ENCODE measurements around the gene VCL. TPM values are rescaled to one million over a fixed set of nuclear protein-coding genes. Genes with fewer than 3 reads are reported as not detected.

VCL gene
- total RNA-seq, 2 experiments from 2014 or later: 19.8 to 28.4 TPM

DNA sequence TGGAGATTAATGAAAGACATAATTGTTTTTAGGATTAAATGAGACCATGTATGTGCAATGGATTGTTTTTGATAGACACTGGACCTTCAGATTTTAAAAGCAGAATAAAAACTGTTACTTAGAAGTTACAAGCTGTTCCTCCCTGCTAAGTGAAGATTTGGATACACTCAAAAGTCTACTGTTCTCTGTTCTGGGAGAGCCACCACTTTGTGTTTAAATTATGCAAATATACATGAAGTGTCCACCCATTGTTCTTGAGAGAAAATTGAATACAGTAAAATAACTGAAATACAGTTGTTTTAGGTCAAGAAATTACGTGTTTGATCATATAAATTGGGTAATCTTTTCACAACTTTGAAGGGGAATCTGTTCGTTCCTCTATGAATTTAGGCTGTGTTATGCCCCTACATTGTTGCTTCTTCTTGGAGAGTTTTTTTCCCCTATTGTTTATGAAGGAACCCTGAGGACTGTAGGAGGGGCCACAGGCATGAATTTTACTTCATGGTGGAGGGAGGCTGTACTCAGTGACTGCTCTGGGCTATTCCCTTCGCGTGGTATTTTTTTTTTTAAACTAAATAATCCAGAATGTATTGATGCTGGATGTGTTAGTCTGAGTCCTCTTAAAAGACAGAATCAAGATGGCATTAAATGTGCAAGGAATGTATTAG is 18.6 kb upstream of the VCL start:
- no peak for DNase-seq
- peaks cover 5% of the 10 kb centered on the region for H3K9me3 Mint-ChIP-seq (ENCODE audit: low read depth)
- no peak overlapping the region for H3K27ac Mint-ChIP-seq
- peaks cover 18% of the 10 kb centered on the region for H3K4me1 Mint-ChIP-seq
- H3K36me3 Mint-ChIP-seq: peaks cover 3% of the 10 kb centered on the region
- CTCF ChIA-PET: interaction anchor here (0.7 to 1.2 kb wide), 2 partner anchors 17 to 18 kb away, joined by 3 read pairs; no protein-coding TSS in a partner anchor
- peaks cover 49% of the 10 kb centered on the region for H3K27me3 Mint-ChIP-seq
- no peak for ATAC-seq
- no peak overlapping the region for H3K4me3 Mint-ChIP-seq

- no peak overlapping the region for H3K27ac Mint-ChIP-seq
- DNase-seq (no peak), ATAC-seq (no peak)
- no peak overlapping the region for H3K4me3 Mint-ChIP-seq
- CTCF ChIA-PET: interaction anchor here (1.5 kb wide), 1 partner anchor 23 kb away, joined by 3 read pairs; no protein-coding TSS in a partner anchor
- peaks cover 5% of the 10 kb centered on the region for H3K9me3 Mint-ChIP-seq (ENCODE audit: low read depth)
- peaks cover 3% of the 10 kb centered on the region for H3K36me3 Mint-ChIP-seq
- H3K4me1 Mint-ChIP-seq: peaks cover 11% of the 10 kb centered on the region
- peaks cover 49% of the 10 kb centered on the region for H3K27me3 Mint-ChIP-seq
These were observed 18.0 kb upstream of the VCL start for GRCh38 chr10:73979809-73980433.

- CTCF ChIA-PET: interaction anchor here (1.1 kb wide), 1 partner anchor 102 kb away, joined by 3 read pairs; no protein-coding TSS in a partner anchor
- Mint-ChIP-seq H3K9me3 (ENCODE audit: low read depth) (no peaks in the 10 kb centered on the region), H3K4me1 (peaks cover 8% of the 10 kb centered on the region), H3K27me3 (peaks cover 35% of the 10 kb centered on the region), H3K36me3 (no peaks in the 10 kb centered on the region), H3K27ac (no peak overlapping the region), H3K4me3 (no peak overlapping the region)
- DNase-seq (no peak), ATAC-seq (no peak)
These were observed 16.1 kb upstream of the VCL start for GRCh38 chr10:73981812-73982211.

DNA sequence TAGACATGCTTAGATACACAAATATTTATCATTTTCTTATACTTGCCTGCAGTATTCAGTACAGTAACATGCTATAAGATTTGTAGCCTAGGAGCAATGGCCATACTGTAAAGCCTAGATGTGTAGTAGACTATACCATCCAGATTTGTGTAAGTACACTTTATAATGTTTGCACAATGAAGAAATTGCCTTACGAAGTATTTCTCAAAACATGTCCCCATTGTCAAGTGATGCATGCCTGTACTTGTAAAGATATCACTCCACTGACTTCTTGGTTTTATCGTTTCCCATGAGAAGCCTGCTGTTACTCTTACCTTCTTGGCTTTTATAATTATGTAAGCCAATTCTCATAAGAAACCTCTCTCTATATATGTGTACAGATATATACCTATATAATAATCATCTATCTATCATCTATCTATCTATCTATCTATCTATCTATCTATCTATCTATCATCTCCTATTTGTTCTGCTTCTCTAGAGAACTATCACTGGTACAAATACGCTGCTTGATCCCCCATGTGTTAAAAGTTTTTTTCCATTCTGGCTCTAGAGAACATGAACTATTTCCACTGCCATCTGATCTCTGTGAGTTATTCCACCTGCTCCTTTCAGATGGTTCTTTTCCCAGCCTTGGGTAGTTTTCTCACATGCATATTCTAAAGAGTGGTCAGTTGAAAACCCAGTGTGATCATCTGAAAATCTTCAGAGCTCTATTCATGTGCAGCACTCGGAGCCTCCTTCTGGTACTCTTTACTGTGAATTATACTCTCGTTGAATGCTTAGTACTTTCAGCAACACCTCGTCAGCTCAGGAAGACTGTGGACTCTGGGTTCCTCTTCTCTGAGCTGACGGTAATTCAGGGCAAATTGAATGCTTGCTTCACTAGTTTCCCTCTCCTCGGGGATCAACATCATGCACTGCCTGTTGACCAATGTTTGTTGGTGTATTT is 14.5 kb upstream of the VCL start:
- H3K27ac Mint-ChIP-seq: no peak overlapping the region
- peaks cover 31% of the 10 kb centered on the region for H3K27me3 Mint-ChIP-seq
- ATAC-seq (no peak), DNase-seq (no peak)
- CTCF ChIA-PET: interaction anchor here (1.6 kb wide), 1 partner anchor 9 kb away, joined by 5 read pairs; no protein-coding TSS in a partner anchor
- H3K4me1 Mint-ChIP-seq: peaks cover 8% of the 10 kb centered on the region
- no peaks in the 10 kb centered on the region for H3K9me3 Mint-ChIP-seq (ENCODE audit: low read depth)
- H3K36me3 Mint-ChIP-seq: no peaks in the 10 kb centered on the region
- H3K4me3 Mint-ChIP-seq: no peak overlapping the region

DNA sequence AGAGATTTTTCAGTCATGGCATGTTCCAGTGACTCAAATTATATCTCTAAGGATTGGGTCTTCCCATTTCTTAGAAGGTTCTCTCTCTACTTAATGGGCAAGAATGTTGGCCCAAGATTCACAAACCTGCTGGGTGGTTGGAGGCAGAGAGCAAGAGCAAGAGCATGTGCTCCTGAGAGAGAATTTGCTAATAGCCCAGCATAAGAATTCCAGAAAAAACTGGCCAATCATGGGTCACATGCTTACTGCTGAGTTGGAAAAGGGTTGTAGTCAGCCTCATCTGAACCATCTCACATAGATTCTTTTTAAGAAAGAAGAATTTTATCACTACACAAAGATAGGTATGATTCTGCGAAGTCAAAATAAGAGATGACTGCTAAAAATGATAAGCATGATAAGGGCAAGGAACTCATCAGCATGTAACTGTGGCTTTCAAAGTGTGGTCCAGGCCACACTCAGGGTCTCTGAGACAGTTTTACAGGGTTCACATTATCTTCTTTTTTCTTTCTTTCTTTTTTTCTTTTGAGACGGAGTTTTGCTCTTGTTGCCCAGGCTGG is 8.2 kb upstream of the VCL start:
- H3K4me1 Mint-ChIP-seq: peaks cover 34% of the 10 kb centered on the region
- CTCF ChIA-PET: interaction anchor here (1.3 kb wide), 1 partner anchor 36 kb away, joined by 3 read pairs; no protein-coding TSS in a partner anchor
- no peak overlapping the region for H3K4me3 Mint-ChIP-seq
- no peak overlapping the region for H3K27ac Mint-ChIP-seq
- no peak for DNase-seq
- H3K27me3 Mint-ChIP-seq: no peaks in the 10 kb centered on the region
- H3K9me3 Mint-ChIP-seq (ENCODE audit: low read depth): no peaks in the 10 kb centered on the region
- ATAC-seq: no peak
- H3K36me3 Mint-ChIP-seq: peaks cover 3% of the 10 kb centered on the region

DNA sequence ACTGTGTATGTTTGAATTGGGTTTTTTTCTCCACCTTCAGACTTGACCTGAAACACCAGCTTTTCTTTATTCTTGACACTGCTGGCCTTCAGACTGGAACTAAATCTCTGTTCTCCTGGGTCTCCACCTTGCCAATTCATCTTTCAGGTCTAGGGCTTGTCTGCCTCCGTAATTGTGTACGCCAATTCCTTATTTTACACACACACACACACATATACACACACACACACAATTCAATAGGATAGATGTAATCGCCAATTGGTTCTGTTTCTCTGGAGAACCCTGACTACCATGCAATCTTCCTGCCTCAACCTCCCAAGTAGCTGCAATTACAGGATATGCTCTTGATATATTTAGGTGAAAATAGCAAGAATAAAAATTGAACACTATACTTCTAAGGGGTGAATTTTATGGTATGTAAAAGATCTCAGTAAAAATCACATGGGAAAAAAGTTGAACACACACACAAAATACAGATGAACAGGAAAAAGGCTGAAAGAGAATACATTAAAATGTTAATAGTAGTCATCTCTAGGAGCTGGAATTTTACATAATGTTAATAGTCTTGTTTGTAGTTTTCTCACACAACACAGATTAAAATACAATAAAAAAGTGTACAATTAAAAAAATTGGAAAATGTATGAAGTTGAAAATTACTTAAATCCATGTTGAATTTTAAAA is 6.6 kb upstream of the VCL start:
- Mint-ChIP-seq H3K4me1 (peaks cover 42% of the 10 kb centered on the region), H3K9me3 (ENCODE audit: low read depth) (no peaks in the 10 kb centered on the region), H3K27me3 (no peaks in the 10 kb centered on the region), H3K36me3 (peaks cover 3% of the 10 kb centered on the region), H3K4me3 (peak overlapping the region; percentile 5), H3K27ac (peak overlapping the region; percentile 76)
- DNase-seq (no peak), ATAC-seq (no peak)
- CTCF ChIA-PET: interaction anchor here (0.6 to 2.7 kb wide), 9 partner anchors 21 to 321 kb away, joined by 3 to 23 read pairs (median 5); no protein-coding TSS in a partner anchor

DNA sequence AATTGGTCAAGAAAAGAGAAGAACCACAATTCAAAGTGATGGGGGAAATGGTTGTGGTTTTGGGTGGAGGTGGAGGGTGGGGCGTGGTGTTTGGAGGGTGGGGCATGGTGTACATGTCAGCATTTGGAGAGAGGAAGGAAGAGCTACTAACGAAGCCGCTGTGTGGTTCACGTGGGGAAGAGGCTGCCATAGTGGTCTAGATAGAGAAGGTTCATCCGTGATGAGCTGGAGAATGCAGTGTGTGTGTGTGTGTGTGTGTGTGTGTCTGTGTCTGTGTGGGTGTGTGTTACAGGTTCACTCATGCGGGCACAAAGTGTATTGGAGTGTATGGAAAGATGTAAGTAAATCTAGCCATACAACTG is 6.1 kb upstream of the VCL start:
- CTCF ChIA-PET: interaction anchor here (0.7 to 2.7 kb wide), 10 partner anchors 8 to 112 kb away, joined by 3 to 23 read pairs (median 5); no protein-coding TSS in a partner anchor
- Mint-ChIP-seq H3K4me3 (no peak overlapping the region), H3K9me3 (ENCODE audit: low read depth) (no peaks in the 10 kb centered on the region), H3K36me3 (peaks cover 3% of the 10 kb centered on the region), H3K27ac (peak overlapping the region; percentile 76), H3K27me3 (no peaks in the 10 kb centered on the region), H3K4me1 (peaks cover 42% of the 10 kb centered on the region)
- DNase-seq: peak; percentile 97
- ATAC-seq: peak; percentile 100

- Mint-ChIP-seq H3K27me3 (no peaks in the 10 kb centered on the region), H3K4me1 (peaks cover 43% of the 10 kb centered on the region)
These were observed 4.8 kb upstream of the VCL start for GRCh38 chr10:73992899-73993788.

DNA sequence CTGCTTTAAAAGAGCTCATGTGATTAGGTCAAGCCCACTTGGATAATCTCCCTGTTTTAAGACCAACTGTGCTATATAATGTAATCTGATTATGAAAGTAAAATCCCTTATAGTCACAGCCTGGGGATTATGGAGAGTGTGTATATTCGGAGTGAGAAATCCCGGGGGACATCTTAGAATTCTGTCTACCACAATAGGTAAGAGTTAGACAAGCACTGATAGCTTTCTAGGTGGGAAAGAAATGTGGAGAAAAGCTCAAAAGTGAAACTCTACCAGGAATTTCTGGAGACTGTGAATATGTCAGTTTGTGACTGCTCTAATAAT is 2.9 kb upstream of the VCL start:
- Mint-ChIP-seq H3K4me1 (peaks cover 54% of the 10 kb centered on the region), H3K27me3 (no peaks in the 10 kb centered on the region)
- CTCF ChIA-PET: interaction anchor here (1.2 to 1.4 kb wide), 5 partner anchors 10 to 115 kb away, joined by 3 to 4 read pairs (median 3); no protein-coding TSS in a partner anchor

More at GRCh38 chr10:73992899-73993788, 4.8 kb upstream of the VCL start:
- no peak for DNase-seq
- H3K27ac Mint-ChIP-seq: peak overlapping the region; percentile 2
- no peaks in the 10 kb centered on the region for H3K9me3 Mint-ChIP-seq (ENCODE audit: low read depth)
- CTCF ChIA-PET: interaction anchor here (0.7 to 2.7 kb wide), 10 partner anchors 9 to 214 kb away, joined by 3 to 23 read pairs (median 5); no protein-coding TSS in a partner anchor
- peaks cover 3% of the 10 kb centered on the region for H3K36me3 Mint-ChIP-seq
- no peak for ATAC-seq
- H3K4me3 Mint-ChIP-seq: no peak overlapping the region

GRCh38 chr10:73997461-73997786 is 492 bp upstream of the VCL start:
- peak overlapping the region; percentile 86 for H3K4me3 Mint-ChIP-seq
- ATAC-seq (peak; percentile 83), DNase-seq (peak; percentile 82)
- H3K36me3 Mint-ChIP-seq: peaks cover 7% of the 10 kb centered on the region
- H3K4me1 Mint-ChIP-seq: peaks cover 44% of the 10 kb centered on the region
- H3K27me3 Mint-ChIP-seq: no peaks in the 10 kb centered on the region
- H3K27ac Mint-ChIP-seq: peak overlapping the region; percentile 91
- CTCF ChIA-PET: interaction anchor here (0.6 to 2.0 kb wide), 4 partner anchors 14 to 151 kb away, joined by 3 to 7 read pairs (median 3); no protein-coding TSS in a partner anchor
- H3K9me3 Mint-ChIP-seq (ENCODE audit: low read depth): no peaks in the 10 kb centered on the region

More for the DNA sequence above, 2.9 kb upstream of the VCL start:
- H3K9me3 Mint-ChIP-seq (ENCODE audit: low read depth): no peaks in the 10 kb centered on the region
- ATAC-seq: no peak
- H3K4me3 Mint-ChIP-seq: no peak overlapping the region
- H3K36me3 Mint-ChIP-seq: peaks cover 5% of the 10 kb centered on the region
- H3K27ac Mint-ChIP-seq: no peak overlapping the region
- no peak for DNase-seq

GRCh38 chr10:73998623-73998928 is 660 bp downstream of the VCL start:
- DNase-seq: no peak

More at GRCh38 chr10:73998623-73998928, 660 bp downstream of the VCL start:
- ATAC-seq: no peak
- no peaks in the 10 kb centered on the region for H3K27me3 Mint-ChIP-seq
- H3K36me3 Mint-ChIP-seq: peaks cover 7% of the 10 kb centered on the region
- peak overlapping the region; percentile 75 for H3K27ac Mint-ChIP-seq
- H3K4me1 Mint-ChIP-seq: peaks cover 35% of the 10 kb centered on the region
- peak overlapping the region; percentile 86 for H3K4me3 Mint-ChIP-seq
- CTCF ChIA-PET: interaction anchor here (1.0 kb wide), 1 partner anchor 38 kb away, joined by 4 read pairs; no protein-coding TSS in a partner anchor
- H3K9me3 Mint-ChIP-seq (ENCODE audit: low read depth): no peaks in the 10 kb centered on the region
